NCI-H524 treated with DMSO at 0.1 percent for 48 hours (cell line): ENCODE data around the gene PTH.
A peak's percentile ranks its signal among the peaks of the same experiment; 100 is the strongest.

ENCODE experiments used
- DNase-seq: peaks from one replicate; lab custom pipeline; 2025; lab: John Stamatoyannopoulos, UW

The PTH gene

GRCh38 chr11:13495929-13496328 is at the start of gene PTH:
Gene PTH, minus strand, starts transcription at chr11:13495997. Its CDS starts 3,142 bp downstream, at chr11:13492855.
- no peak for DNase-seq

DNA sequence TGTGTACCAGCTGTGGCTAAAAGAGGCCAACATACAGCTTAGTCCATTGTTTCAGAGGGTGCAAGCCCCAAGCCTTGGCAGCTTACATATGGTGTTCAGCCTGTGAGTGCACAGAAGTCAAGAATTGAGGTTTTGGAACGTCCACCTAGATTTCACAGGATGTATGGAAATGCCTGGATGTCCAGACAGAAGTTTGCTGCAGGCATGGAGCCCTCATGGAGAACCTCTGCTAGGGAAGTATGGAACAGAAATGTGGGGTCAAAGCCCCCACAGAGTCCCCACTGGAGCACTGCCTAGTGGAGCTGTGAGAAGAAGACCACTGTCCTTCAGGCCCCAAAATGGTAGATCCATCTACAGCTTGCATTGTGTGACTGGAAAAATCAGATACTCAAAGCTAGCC is 42.2 kb upstream of the PTH start:
- DNase-seq, result no peak

DNA sequence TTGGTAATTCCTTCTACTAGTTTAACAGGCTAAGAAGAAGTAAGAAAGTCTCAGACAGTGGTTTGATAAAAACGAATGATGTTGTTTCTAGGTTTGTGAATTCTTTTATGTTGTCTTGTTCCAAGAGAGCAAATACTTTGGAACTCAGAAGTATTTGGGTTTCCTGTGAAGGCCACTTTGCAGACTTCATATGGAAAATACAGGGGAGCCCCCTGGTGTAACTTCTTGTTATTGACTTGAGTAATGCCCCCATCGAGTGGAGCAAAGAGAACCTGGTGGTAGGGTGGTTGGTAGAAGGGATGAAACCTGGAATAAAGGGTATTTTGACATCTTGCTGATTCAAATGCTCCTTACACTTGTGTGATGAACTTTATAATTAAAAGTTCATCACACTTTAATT is 40.0 kb upstream of the PTH start:
- no peak for DNase-seq

DNA sequence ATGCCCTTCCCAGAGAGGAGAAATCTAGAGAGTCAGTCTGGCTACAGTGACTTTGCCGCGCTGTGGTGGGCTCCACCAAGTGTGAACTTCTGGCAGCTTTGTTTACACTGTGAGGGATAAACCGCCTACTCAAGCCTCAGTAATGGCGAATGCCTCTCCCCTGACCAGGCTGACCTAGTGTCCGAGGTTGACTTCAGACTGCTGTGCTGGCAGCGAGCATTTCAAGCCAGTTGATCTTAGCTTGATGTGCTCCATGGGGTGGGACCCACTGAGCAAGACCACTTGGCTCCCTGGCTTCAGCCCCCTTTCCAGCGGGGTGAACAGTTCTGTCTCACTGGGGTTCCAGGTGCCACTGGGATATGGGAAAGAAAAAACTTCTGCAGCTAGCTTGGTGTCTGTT is 38.6 kb upstream of the PTH start:
- DNase-seq, result no peak

DNA sequence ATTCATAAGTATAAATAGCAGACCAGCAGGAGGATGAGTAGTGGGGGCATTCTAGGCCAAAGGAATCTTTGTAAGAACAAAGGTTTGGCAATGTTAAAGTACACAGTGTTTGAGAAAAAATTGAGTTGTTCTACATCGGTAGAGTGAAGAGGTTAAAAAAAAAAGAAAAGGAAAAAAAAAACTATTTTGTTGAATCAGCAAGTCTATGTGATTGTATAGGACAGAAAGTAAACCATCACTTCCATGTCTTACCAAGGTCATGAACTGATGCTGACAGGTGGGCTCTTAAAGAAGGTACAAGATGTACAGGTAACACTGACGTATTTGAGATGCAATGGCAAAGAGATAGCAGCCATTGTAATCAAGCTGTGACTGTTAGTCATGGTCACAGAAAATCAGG is 29.5 kb upstream of the PTH start:
- DNase-seq, result no peak

GRCh38 chr11:13503393-13503792 is 7.6 kb upstream of the PTH start:
- DNase-seq, result no peak

GRCh38 chr11:13502492-13502891 is 6.7 kb upstream of the PTH start:
- no peak for DNase-seq

DNA sequence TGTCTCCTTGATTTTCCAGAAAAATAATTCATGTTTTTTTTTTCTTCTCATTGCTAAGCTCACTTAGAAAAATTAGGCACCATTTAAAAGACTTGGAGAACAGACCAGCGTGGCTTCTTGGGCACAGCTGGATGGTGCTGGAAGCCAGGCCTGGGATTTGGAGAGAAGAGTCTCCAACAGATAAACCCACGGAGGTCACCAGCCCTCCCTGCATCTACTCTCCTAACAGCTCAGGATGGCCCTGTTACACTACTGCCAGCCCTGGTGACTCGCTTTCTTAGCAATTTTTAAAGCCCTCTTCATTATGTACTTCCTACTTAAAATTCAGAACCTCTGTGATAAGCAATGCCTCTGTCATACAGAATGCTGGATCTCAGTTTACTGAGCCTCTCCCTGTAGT is 1.7 kb downstream of the PTH start:
- no peak for DNase-seq

DNA sequence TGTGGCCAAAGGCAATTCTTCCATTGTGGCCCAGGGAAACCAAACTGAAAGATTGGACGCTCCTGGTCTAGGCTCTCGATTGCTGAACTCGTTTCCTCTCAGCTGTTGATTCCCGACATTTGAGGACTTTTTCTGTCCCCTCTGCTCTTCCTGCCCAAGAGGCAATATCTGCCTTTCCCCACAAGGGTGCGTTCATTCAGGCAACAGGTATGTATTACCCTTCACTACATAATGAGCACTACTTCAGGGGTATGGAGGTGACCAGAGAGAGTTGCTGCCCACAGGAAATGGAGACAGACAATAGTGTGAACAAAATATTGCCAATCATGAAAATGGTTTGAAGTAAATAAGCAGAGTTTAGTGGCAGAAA is 8.2 kb downstream of the PTH start:
- no peak for DNase-seq

DNA sequence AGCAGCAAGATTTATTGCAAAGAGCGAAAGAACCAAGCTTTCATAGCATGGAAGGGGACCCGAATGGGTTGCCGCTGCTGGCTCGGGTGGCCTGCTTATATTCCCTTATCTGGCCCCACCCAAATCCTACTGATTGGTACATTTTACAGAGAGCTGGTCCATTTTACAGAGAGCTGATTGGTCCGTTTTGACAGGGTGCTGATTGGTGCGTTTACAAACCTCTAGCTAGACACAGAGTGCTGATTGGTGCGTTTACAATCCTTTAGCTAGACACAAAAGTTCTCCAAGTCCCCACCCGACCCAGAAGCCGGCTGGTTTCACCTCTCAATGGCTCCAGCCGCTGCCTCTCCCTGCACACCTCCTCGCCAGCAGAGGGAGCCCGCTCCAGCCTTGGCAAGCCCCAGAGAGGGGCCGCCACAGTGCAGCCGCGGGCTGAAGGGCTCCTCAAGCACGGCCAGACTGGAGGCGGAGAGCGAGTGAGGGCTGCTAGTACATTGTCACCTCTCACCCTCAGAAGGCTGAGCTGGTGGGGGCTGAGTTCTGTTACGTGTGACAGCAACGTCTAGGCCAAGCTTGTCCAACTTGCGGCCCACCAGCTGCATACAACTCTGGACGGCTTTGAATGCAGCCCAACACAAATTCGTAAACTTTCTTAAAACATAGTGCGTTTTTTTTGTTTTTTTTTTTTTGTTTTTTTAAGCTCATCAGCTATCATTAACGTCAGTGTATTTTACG is 8.7 kb downstream of the PTH start:
- no peak for DNase-seq

DNA sequence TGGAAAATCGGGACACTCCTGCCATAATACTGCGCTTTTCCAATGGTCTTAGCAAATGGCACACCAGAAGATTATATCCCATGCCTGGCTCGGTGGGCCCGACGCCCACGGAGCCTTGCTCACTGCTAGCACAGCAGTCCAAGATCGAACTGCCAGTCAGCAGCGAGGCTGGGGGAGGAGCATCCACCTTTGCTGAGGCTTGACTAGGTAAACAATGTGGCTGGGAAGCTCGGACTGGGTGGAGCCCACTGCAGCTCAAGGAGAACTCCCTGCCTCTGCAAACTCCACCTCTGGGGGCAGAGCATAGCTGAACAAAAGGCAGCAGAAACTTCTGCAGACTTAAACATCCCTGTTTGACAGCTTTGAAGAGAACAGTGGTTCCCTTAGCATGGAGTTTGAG is 15.6 kb downstream of the PTH start:
- no peak for DNase-seq

DNA sequence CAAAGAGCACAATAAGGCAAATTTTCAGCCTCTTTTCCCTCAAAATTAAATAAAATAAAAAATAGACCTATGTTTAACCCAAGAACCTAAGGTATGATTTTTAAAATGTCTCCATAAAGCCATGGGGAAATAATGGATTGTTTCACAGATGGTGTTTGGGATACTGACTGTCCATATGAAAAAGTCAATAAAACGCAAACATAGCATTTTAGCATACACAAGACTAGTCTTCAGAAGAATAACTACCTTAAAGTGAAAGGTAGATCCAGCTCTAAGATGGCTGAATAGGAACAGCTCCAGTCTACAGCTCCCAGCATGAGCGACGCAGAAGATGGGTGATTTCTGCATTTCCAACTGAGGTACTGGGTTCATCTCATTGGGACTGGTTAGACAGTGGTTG is 16.1 kb downstream of the PTH start:
- DNase-seq, result no peak

DNA sequence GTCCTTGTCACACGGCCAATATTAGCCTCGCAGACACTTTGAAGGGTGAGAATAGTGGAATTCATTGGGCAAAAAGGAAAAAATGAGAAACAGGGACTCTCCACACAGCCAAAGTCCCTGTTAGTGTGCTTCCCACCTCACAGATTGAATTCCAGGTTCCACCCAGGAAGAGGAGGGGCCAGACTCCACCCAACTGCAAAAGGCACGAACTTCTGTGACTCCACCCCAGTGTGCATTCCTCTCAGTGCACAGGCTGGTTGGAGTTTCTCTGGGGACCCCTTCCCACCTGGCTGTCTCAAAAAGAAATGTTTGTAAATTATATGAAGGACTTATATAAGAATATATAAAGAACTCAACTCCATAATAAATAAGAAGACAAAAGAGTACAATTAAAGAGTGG is 20.7 kb downstream of the PTH start:
- DNase-seq, result no peak

DNA sequence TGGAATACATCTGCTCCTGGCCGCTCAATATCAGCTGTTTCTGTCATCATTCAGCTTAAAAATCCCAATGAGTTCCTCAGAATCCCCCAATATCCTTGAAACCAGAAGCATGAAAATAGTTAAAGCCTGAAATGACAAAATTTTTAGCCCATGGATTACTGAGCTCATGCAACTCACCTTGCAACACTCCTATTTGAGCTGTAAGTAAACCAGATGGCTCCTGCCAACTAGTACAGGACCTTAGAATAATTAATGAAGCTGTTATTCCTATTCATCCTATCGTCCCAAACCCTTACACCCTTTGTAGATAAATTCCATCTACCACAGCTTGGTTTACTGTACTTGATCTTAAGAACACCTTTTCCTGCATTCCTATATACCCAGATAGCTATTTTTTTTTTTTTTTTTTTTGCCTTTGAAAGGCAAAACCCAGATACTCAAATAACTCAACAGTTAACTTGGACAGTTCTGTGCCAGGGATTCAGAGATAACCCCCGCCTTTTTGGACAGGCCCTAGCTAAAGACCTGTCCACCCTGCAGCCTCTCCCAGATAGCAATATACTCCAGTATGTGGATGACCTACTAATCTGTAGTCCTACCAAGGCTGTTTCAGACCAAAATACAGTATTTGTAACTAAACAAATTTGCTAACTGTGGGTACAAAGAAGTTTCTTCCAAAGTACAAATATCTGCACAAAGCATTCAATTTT is 22.6 kb downstream of the PTH start:
- DNase-seq, result no peak

DNA sequence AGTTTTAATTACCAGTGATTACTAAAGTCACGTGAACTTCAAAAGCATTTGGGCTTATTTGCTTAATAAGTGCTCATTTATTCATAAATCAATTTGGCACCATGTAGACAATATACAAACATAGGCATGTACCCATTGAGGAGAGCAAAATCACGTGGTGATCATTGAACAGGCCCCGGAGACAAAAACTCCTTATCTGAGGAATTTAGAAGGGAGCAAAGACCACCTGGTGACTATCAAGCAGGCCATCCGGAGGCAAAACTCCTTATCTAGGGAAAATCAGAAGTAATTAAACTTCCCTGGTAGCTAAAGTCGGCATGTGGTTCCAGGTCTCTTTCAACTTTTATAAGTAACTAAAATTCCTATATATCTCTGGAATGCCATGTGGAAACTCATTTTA is 27.0 kb downstream of the PTH start:
- DNase-seq, result no peak

DNA sequence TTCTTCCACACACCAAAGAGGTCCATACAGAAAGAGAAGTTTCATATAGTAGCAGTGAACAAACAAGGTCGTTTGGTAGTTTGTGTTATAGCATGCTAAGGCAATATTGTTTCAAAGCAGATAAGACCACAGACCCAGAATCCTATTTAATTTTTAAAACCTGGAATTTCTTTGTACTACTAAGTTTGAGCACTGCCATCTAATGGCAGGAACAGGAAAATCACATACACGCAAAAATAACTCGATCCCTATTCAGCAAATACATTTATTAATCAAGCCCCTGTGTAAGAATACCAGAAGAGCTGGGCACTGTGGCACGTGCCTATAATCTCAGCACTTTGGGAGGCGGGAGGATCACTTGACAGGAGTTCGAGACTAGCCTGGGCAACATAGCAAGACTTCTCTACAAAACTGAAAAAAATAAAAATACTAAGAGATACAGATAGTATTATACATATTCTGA is 29.9 kb downstream of the PTH start:
- no peak for DNase-seq

- DNase-seq, result no peak
Observed at GRCh38 chr11:13463779-13464290, 32.0 kb downstream of the PTH start.

GRCh38 chr11:13462901-13463778 is 32.7 kb downstream of the PTH start, which contains the start of gene BTBD10:
Gene BTBD10, minus strand, starts transcription at chr11:13463222. Its CDS starts 18,098 bp downstream, at chr11:13445124.
- peak; percentile 51 for DNase-seq

DNA sequence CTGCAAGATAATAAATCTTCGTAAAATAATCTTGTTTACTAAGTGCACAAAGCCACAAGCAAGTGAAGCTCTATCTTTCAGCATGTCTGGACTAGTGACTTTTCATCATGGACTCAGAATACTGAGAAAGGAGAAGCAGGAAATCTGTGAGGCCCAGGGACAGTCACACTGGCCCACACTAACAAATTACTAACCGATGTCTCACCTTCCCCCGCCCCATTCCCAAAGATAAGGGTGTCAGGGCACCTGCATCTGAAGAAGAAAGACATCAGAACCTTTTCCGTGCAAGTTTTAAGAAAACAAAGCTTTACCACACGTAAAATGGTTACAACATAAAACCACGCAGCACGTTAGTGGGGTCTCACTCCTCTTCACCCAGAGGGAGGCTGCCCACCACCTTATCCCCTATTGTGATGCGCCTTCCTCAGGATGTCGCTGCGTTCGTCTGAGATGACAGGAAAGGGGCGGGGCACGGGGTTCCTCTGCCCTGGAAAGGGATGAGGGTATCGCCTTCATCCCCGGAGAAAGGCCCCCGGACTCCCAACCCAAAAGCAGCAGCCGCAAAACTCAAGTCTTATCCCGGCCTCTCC is 33.4 kb downstream of the PTH start:
- DNase-seq, result no peak

GRCh38 chr11:13461291-13461690 is 34.5 kb downstream of the PTH start:
- DNase-seq, result no peak

GRCh38 chr11:13450832-13451397 is 44.9 kb downstream of the PTH start:
- no peak for DNase-seq

- DNase-seq, result no peak
Observed at GRCh38 chr11:13449522-13449921, 46.3 kb downstream of the PTH start.
